ENCODE measurements around the gene SLAMF1.

Gene SLAMF1

DNA sequence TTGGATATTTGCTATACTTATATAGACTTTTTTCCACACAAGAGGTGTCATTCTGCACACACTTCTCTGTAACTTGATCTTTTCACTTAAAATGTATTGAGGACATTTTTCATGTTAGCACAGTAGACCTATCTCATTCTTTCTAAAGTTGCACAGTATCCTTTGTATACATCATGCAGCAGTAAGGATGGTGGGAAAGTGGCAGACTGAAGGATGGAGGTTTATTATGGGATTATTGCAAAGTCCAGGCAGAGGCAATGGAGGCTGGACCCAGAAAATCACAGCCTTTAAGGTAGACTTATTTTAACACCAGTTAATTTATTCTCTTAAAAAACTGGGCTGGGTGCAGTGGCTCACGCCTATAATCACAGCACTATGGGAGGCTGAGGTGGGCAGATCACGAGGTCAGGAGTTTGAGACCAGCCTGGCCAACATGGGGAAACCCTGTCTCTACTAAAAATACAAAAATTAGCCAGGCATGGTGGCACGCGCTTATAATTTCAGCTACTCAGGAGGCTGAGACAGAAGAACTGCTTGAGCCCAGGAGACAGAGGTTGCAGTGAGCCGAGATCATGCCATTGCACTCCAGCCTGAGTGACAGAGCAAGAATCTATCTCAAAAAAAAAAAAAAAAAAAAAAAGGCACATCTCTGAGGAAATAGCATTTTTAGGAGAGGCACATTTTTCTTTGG, 25.8 kb downstream of the SLAMF1 start:
- no peaks in the 10 kb centered on the region for H3K27me3 Mint-ChIP-seq
- ATAC-seq (replicated peaks) = peak; percentile 55 to 61
- peak; percentile 63 for DNase-seq
- peak overlapping the region; percentile 96 for H3K27ac Mint-ChIP-seq
- H3K9me3 Mint-ChIP-seq = peaks cover 10 to 18% of the 10 kb centered on the region in 2 donors
- peaks cover 61 to 80% of the 10 kb centered on the region in 2 donors for H3K36me3 Mint-ChIP-seq
- peaks cover 51 to 82% of the 10 kb centered on the region in 2 donors for H3K4me1 Mint-ChIP-seq
- peak overlapping the region; percentile 54 for H3K4me3 Mint-ChIP-seq

DNA sequence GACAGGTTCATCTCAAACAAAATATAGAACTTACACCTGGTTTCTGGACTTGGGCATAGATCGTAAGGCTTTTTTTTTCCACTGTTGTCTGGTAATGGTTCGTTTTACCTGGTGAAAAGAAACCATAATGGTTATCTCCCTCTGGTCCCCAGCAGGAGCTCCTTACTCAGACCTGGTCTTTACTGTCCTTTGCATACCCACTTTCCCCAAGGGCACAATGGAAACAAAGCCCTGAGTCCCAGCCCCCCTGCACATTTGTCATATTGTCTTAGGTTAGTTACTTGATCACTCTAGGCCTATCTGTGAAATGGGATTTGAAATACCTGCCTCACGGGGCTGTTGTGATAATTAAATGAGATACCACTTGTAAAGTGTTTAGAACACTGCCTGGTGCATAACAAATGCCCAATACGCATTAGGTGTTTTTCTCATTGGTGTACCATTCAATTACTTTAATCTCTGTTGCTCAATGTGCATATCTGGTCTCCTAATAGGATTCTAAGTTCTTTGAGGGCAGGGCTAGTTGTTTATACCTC, 27.0 kb downstream of the SLAMF1 start:
- peak overlapping the region; percentile 56 for H3K27ac Mint-ChIP-seq
- peaks cover 64 to 80% of the 10 kb centered on the region in 2 donors for H3K36me3 Mint-ChIP-seq
- ATAC-seq (replicated peaks) = no peak

DNA sequence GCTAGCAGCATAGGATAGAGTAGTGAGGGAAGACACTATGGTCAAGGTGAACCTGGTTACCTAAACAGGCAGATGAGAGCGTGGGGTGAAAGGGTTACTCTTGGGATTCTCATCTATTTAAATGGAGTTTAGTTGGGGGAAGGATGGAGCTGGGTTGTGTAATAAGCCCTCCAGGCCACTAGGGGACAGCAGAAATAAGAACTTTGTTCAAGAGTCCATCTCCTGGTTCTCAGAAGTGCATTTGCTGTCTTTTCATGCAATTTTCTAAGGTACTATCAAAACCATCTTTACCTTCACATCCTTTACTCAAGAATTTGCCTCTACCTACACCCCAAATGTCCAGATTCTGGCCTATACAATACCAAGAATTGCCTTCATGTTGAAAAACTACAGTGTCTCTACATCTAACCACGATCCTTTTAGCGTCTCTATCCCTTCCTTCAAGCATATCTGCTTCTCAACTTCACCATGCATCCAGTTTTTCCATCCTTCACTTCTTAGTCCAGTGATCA, 28.0 kb downstream of the SLAMF1 start:
- Mint-ChIP-seq H3K36me3 (peaks cover 66 to 78% of the 10 kb centered on the region in 2 donors), H3K27ac (peak overlapping the region; percentile 56), H3K27me3 (no peaks in the 10 kb centered on the region), H3K4me3 (peak overlapping the region in 1 of 2 donors; percentile 2), H3K4me1 (peaks cover 43 to 71% of the 10 kb centered on the region in 2 donors), H3K9me3 (peaks cover 10 to 18% of the 10 kb centered on the region in 2 donors)
- ATAC-seq (replicated peaks) (no peak), DNase-seq (no peak)

More for the DNA sequence above, 27.0 kb downstream of the SLAMF1 start:
- DNase-seq = no peak
- H3K4me1 Mint-ChIP-seq = peaks cover 47 to 77% of the 10 kb centered on the region in 2 donors
- H3K4me3 Mint-ChIP-seq = no peak overlapping the region
- H3K27me3 Mint-ChIP-seq = no peaks in the 10 kb centered on the region
- peaks cover 10 to 18% of the 10 kb centered on the region in 2 donors for H3K9me3 Mint-ChIP-seq

DNA sequence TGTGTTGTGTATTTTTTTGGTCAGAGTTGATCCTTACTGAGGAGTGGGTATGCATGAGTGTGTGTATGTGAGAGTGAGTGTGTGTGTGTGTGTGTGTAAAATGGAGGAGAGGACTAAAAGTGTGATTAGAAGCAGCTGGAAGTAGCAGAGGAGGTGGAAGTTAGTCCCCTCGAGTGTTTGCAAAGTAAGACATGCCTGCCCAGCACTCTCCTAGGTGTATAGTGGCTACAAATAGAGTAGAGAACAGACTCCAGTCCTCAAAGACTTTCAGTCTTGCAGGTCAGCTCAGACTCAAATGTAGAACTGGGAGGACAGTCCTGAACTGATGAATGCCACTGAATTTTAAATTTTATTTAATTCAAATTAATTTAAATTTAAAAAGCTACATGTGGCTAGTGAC, 28.5 kb downstream of the SLAMF1 start:
- DNase-seq = no peak
- H3K4me3 Mint-ChIP-seq = peak overlapping the region in 1 of 2 donors; percentile 19
- ATAC-seq (replicated peaks) = no peak
- H3K4me1 Mint-ChIP-seq = peaks cover 44 to 71% of the 10 kb centered on the region in 2 donors
- H3K9me3 Mint-ChIP-seq = peaks cover 10 to 17% of the 10 kb centered on the region in 2 donors
- H3K27ac Mint-ChIP-seq = peak overlapping the region; percentile 79
- peaks cover 65 to 78% of the 10 kb centered on the region in 2 donors for H3K36me3 Mint-ChIP-seq
- no peaks in the 10 kb centered on the region for H3K27me3 Mint-ChIP-seq

DNA sequence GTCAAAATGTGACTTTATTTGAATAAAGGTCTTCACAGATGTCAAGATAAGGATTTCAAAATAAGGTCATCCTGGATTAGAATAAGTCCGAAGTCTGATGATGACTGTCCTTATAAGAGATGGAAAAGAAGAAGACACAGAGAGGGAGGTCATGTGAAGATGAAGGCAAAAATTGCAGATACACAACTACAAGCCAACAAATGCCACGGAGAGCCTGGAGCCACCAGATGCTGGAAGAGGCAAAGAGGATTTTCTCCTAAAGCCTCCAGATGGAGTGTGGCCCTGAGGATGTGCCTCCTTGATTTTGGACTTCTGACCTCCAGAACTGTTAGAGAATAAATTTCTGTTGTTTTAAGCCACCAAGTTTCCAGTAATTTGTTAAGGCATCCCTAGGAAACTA, 31.2 kb downstream of the SLAMF1 start:
- H3K36me3 Mint-ChIP-seq = peaks cover 63 to 75% of the 10 kb centered on the region in 2 donors
- no peak overlapping the region for H3K27ac Mint-ChIP-seq
- no peak for DNase-seq
- peaks cover 10 to 15% of the 10 kb centered on the region in 2 donors for H3K9me3 Mint-ChIP-seq
- ATAC-seq (replicated peaks) = no peak
- H3K4me3 Mint-ChIP-seq = no peak overlapping the region
- peaks cover 36 to 68% of the 10 kb centered on the region in 2 donors for H3K4me1 Mint-ChIP-seq
- no peaks in the 10 kb centered on the region for H3K27me3 Mint-ChIP-seq

DNA sequence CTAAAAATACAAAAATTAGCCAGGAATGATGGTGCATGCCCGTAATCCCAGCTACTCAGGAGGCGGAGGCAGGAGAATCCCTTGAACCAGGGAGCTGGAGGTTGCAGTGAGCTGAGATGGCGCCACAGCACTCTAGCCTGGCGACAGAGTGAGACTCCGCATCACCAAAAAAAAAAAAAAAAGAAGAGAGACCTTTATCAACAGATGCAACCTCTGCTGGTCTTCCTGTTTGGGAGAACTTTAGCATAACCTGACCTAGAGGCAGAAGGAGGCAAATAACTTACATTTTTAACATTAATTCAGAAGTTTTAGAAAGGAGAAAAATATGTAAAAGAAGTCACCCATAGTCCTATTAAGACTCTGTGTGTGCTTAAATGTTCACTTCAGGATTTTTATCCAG, 32.4 kb downstream of the SLAMF1 start:
- DNase-seq = no peak
- ATAC-seq (replicated peaks) = no peak
- Mint-ChIP-seq H3K4me1 (peaks cover 41 to 70% of the 10 kb centered on the region in 2 donors), H3K4me3 (no peak overlapping the region), H3K36me3 (peaks cover 61 to 73% of the 10 kb centered on the region in 2 donors), H3K27me3 (no peaks in the 10 kb centered on the region), H3K9me3 (peaks cover 10 to 11% of the 10 kb centered on the region in 2 donors), H3K27ac (peak overlapping the region; percentile 72)

DNA sequence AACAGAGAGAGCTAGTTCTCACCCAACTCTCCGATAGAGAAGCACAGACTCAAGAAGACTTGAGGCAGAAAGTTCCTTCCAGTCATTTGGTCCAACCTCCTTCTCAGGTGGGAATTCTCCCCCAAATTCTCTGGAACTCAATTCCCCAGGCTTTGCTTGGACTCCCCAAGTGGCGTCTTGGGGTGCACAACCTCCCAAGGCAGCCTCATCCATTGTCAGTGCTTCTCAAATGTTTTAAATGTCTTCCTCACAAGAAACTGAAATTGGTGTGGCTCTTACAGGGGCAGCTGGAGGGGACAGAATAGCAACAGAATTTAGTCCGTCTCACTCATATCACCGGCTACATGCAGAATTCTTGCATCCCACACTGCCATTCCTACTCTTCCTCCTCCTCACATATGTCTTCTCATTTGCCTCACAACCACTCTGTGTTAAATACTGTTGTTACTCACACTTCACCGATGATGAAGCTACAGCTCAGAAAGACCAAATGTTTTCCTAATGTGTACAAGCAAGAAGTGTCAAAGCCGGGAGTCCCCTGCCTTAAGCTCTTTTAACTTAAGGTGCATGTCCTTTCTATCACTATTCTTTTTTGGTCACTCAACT, 34.1 kb downstream of the SLAMF1 start:
- no peaks in the 10 kb centered on the region for H3K27me3 Mint-ChIP-seq
- no peaks in the 10 kb centered on the region for H3K9me3 Mint-ChIP-seq
- H3K27ac Mint-ChIP-seq = peak overlapping the region; percentile 97
- peak overlapping the region; percentile 2 to 17 for H3K4me3 Mint-ChIP-seq
- peaks cover 61 to 73% of the 10 kb centered on the region in 2 donors for H3K36me3 Mint-ChIP-seq
- DNase-seq (no peak), ATAC-seq (replicated peaks) (no peak)
- peaks cover 45 to 71% of the 10 kb centered on the region in 2 donors for H3K4me1 Mint-ChIP-seq

DNA sequence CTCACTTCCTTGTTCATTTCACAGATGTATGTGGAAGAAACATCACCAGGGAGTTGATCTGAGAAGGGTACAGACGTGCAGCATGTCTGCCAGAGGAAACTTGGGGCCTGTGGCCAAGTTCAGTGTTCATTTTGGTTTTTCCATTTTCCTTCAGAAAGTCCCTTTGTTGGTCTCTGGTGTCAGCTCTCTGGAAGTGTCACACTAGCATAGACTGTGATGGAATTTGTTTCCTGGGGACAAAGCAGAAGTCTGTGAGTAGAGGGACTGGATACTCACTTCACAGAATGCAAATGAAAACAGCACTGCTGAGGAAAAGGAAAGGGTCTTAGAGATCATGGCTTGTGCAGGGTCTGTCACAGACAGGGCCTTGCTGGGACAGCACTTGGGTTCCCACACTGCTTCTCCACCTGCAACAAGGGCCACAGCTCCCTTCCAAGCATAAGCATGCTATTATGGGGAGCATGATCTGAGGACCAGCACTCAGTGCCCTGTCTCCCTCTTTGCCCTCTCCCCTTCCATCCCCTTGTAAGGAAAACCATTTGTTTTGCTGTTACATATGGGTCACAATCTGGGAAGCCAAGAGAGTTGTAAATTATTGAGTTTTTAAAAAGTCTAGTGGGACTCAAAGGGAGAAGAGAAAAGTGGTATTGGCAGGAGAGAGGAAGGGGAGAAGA, 36.1 kb downstream of the SLAMF1 start:
- Mint-ChIP-seq H3K4me3 (no peak overlapping the region), H3K4me1 (peaks cover 63 to 83% of the 10 kb centered on the region in 2 donors), H3K27ac (peak overlapping the region; percentile 89), H3K36me3 (peaks cover 64 to 78% of the 10 kb centered on the region in 2 donors), H3K27me3 (no peaks in the 10 kb centered on the region), H3K9me3 (no peaks in the 10 kb centered on the region)
- ATAC-seq (replicated peaks) = peak; percentile 15 to 31
- no peak for DNase-seq

DNA sequence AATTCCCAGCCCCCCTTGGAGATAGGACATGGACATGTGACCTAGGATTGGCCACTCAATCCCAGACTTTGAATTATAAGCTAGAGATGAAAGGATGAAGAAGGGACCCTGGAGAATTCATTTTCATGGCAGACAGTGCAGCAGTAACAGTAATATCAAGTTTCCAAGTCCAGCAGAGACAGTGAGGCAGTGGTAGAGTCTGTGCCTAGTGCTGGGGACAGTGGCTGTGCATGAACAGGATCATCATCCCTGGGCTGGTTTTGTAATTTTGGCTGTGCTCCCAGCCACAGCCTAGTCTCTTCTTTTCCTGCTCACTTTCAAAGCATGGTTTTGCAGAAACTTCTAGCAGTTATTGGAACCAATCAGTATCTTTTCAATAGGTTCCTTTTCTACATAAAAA, 37.9 kb downstream of the SLAMF1 start:
- H3K27ac Mint-ChIP-seq = peak overlapping the region; percentile 91
- no peak for DNase-seq
- peaks cover 62 to 80% of the 10 kb centered on the region in 2 donors for H3K36me3 Mint-ChIP-seq
- no peak for ATAC-seq (replicated peaks)
- peaks cover 3 to 5% of the 10 kb centered on the region in 2 donors for H3K9me3 Mint-ChIP-seq
- H3K4me3 Mint-ChIP-seq = peak overlapping the region in 1 of 2 donors; percentile 53
- H3K4me1 Mint-ChIP-seq = peaks cover 66 to 83% of the 10 kb centered on the region in 2 donors
- no peaks in the 10 kb centered on the region for H3K27me3 Mint-ChIP-seq

DNA sequence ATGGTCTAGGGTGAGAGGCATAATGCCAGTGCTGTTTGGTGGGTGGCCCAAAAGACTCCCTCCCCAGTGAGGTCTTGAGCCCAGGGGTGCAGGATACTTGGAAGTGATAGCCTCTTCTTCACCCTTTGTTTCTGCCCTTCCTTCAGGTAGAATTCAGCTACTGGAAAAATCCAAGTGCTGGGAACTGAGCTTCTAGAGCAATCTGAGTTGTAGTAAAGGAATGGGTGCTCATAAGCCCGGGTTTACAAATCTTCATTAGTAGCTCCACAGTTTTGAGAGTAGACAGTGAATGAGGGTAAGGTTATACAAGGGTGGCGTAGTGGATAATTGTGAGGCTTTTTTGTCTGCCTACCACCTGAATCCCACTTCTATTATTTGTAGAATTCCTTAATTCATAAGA, 38.3 kb downstream of the SLAMF1 start:
- Mint-ChIP-seq H3K4me1 (peaks cover 63 to 80% of the 10 kb centered on the region in 2 donors), H3K36me3 (peaks cover 59 to 77% of the 10 kb centered on the region in 2 donors), H3K27ac (peak overlapping the region; percentile 91), H3K9me3 (peaks cover 3 to 5% of the 10 kb centered on the region in 2 donors), H3K27me3 (no peaks in the 10 kb centered on the region), H3K4me3 (peak overlapping the region; percentile 2 to 53)
- no peak for ATAC-seq (replicated peaks)
- DNase-seq = no peak

DNA sequence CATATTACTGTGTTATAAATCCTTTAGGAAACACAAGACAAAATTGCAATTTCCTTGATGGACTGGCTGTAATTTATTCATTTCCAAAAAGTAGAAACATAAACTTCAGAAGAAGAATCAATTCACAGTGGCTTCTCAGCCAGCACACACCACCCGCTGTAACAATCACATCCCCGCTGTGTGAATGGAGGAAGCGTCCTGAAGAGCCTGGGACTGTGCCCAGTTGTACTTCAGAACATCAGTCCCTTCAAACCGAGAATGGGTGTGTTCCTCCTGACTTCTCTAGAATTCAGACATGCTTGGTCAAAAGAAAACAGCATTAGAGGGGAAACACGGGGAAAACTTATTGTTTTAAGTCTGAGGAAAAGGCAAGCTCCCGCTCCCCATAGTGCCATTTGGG, 38.8 kb downstream of the SLAMF1 start:
- DNase-seq (no peak), ATAC-seq (replicated peaks) (peak; percentile 62 to 69)
- Mint-ChIP-seq H3K27me3 (no peaks in the 10 kb centered on the region), H3K27ac (peak overlapping the region; percentile 91), H3K9me3 (peaks cover 5 to 7% of the 10 kb centered on the region in 2 donors), H3K4me1 (peaks cover 61 to 76% of the 10 kb centered on the region in 2 donors), H3K4me3 (peak overlapping the region in 1 of 2 donors; percentile 53), H3K36me3 (peaks cover 56 to 76% of the 10 kb centered on the region in 2 donors)

DNA sequence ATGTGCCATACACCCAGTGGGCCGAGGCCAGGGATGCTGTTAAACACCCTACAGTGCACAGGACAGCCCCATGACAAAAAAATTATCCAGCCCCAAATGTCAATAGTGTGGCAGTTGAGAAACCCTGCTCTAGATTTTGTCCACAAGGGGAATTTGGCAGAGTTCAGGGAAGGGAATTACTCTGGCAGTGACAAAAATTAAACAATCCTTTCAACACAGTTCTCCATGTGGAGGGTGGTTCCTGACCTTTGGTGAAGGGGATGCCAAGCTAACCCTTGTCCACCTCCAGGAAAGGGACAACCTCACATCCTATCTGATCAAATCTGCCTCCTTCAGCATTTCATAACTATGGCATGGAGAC, 39.2 kb downstream of the SLAMF1 start:
- H3K9me3 Mint-ChIP-seq = peaks cover 8 to 11% of the 10 kb centered on the region in 2 donors
- peaks cover 52 to 76% of the 10 kb centered on the region in 2 donors for H3K36me3 Mint-ChIP-seq
- H3K27me3 Mint-ChIP-seq = no peaks in the 10 kb centered on the region
- ATAC-seq (replicated peaks) (peak; percentile 21 to 34), DNase-seq (no peak)
- peak overlapping the region; percentile 91 for H3K27ac Mint-ChIP-seq
- H3K4me1 Mint-ChIP-seq = peaks cover 59 to 72% of the 10 kb centered on the region in 2 donors
- H3K4me3 Mint-ChIP-seq = peak overlapping the region; percentile 30 to 32

DNA sequence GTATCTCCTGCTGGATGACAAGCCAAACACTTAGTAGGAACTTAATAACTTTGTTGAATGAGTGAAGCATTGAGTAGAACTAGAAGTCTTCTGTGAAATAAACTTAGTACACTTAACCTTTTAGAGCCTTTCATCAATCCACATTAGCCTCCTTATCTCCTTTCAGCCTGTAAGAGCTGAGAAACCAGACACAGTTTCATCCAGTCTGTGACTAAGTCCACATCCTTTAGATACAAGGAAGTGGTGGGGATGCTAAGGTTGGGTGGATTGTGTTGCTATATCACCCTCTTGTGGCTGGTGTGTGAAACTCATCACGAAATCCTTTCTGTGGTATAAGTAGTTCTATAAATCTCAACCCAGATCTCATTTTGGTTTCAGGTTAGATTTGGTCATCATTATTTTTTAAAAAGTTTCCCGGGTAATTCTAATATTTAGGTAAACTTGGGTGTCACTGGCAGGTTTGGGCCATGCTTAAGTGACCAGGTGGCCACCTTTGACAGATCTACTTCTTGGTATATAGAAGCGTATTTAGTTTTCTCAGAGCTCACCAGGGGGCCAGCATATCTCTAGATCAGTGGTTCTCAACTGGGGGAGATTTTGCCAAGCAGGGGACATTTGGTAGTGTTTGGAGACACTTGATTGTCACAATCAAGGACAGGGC, 39.7 kb downstream of the SLAMF1 start:
- Mint-ChIP-seq H3K9me3 (peaks cover 8 to 11% of the 10 kb centered on the region in 2 donors), H3K27me3 (no peaks in the 10 kb centered on the region), H3K36me3 (peaks cover 48 to 73% of the 10 kb centered on the region in 2 donors), H3K27ac (peak overlapping the region; percentile 91), H3K4me1 (peaks cover 56 to 66% of the 10 kb centered on the region in 2 donors), H3K4me3 (peak overlapping the region; percentile 40 to 44)
- DNase-seq (no peak), ATAC-seq (replicated peaks) (peak; percentile 75 to 84)

All from stimulated activated naive B cell treated with anti-CD40 and anti-IgM and Interleukin-4, amounts not matched to agents 10 μg/mL and 1 μg/mL and 100 μg/mL, for 72 hours (primary cell).